ENCODE data around the gene CACNA1E. TPM values are rescaled to one million over a fixed set of nuclear protein-coding genes. Genes with fewer than 3 reads are reported as not detected.

Gene CACNA1E
- total and polyA plus RNA-seq, 2 experiments from 2014 or later: 0.32 to 1.1 TPM

DNA sequence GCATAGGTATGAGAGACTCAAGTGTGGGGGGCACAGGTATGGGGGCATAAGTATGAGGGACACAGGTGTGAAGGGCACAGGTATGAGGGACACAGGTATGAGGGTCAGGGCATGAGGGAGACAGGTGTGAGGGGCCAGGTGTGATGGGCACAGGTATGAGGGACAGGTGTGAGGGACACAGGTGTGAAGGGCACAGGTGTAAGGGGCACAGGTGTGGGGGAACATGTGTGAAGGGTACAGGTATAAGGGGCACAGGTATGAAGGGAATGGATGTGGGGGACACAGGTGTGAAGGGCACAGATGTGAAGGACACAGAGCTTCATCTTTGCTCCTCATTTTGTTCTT, 41.2 kb upstream of the CACNA1E start:
- Histone ChIP-seq H3K36me3 (ENCODE audit: insufficient read depth) (no peaks in the 10 kb centered on the region), H3K4me1 (ENCODE audit: insufficient read depth) (no peaks in the 10 kb centered on the region), H3K4me2 (no peak overlapping the region), H4K20me1 (replicated peaks; ENCODE audit: insufficient read depth) (no peaks in the 10 kb centered on the region), H3K27ac (ENCODE audit: low read depth) (no peak overlapping the region), H3K79me2 (replicated peaks; ENCODE audit: insufficient read depth) (no peaks in the 10 kb centered on the region), H3F3A (replicated peaks; ENCODE audit: low read depth) (no peaks in the 10 kb centered on the region), H3K4me3 (no peak overlapping the region), H2AFZ (no peak overlapping the region), H3K9me2 (ENCODE audit: insufficient read depth) (no peaks in the 10 kb centered on the region), H3K27me3 (ENCODE audit: insufficient read depth) (no peaks in the 10 kb centered on the region)
- DNase-seq (ENCODE audit: low spot score): no peak
- TF ChIP-seq ZNF331 (CRISPR knock-in tag; IDR thresholded peaks at IDR 0.05; ENCODE audit: low read depth) (no peak), ZNF114 (CRISPR knock-in tag; IDR thresholded peaks at IDR 0.05) (no peak), JUNB (IDR thresholded peaks at IDR 0.05; ENCODE audit: unreplicated experiment) (no peak), EZH2phosphoT487 (IDR thresholded peaks at IDR 0.05; ENCODE audit: unreplicated experiment) (no peak), ZNF462 (CRISPR knock-in tag; IDR thresholded peaks at IDR 0.05) (no peak)
- TF ChIP-seq, protein P1, sequence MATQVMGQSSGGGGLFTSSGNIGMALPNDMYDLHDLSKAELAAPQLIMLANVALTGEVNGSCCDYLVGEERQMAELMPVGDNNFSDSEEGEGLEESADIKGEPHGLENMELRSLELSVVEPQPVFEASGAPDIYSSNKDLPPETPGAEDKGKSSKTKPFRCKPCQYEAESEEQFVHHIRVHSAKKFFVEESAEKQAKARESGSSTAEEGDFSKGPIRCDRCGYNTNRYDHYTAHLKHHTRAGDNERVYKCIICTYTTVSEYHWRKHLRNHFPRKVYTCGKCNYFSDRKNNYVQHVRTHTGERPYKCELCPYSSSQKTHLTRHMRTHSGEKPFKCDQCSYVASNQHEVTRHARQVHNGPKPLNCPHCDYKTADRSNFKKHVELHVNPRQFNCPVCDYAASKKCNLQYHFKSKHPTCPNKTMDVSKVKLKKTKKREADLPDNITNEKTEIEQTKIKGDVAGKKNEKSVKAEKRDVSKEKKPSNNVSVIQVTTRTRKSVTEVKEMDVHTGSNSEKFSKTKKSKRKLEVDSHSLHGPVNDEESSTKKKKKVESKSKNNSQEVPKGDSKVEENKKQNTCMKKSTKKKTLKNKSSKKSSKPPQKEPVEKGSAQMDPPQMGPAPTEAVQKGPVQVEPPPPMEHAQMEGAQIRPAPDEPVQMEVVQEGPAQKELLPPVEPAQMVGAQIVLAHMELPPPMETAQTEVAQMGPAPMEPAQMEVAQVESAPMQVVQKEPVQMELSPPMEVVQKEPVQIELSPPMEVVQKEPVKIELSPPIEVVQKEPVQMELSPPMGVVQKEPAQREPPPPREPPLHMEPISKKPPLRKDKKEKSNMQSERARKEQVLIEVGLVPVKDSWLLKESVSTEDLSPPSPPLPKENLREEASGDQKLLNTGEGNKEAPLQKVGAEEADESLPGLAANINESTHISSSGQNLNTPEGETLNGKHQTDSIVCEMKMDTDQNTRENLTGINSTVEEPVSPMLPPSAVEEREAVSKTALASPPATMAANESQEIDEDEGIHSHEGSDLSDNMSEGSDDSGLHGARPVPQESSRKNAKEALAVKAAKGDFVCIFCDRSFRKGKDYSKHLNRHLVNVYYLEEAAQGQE (IDR thresholded peaks at IDR 0.05; ENCODE audit: unreplicated experiment): no peak
- Mint-ChIP-seq H3K27ac (no peak overlapping the region), H3K9me3 (no peaks in the 10 kb centered on the region), H3K36me3 (ENCODE audit: low read depth) (no peaks in the 10 kb centered on the region), H3K27me3 (ENCODE audit: insufficient read depth, low read depth, poor library complexity) (no peaks in the 10 kb centered on the region), H3K4me3 (no peak overlapping the region), H3K4me1 (no peaks in the 10 kb centered on the region)
- no peak for ATAC-seq
